Measurements from ENCODE around the gene FERMT1. TPM values are rescaled to one million over a fixed set of nuclear protein-coding genes. Genes with fewer than 3 reads are reported as not detected.
A peak's percentile ranks its signal among the peaks of the same experiment; 100 is the strongest.

The FERMT1 gene
- total and polyA plus RNA-seq, 2 of the 13 experiments (the other 11 are each of a cell fraction or from before 2014, with no cell fraction given), result 15.8 to 29.5 TPM

- TF ChIP-seq, protein P1, sequence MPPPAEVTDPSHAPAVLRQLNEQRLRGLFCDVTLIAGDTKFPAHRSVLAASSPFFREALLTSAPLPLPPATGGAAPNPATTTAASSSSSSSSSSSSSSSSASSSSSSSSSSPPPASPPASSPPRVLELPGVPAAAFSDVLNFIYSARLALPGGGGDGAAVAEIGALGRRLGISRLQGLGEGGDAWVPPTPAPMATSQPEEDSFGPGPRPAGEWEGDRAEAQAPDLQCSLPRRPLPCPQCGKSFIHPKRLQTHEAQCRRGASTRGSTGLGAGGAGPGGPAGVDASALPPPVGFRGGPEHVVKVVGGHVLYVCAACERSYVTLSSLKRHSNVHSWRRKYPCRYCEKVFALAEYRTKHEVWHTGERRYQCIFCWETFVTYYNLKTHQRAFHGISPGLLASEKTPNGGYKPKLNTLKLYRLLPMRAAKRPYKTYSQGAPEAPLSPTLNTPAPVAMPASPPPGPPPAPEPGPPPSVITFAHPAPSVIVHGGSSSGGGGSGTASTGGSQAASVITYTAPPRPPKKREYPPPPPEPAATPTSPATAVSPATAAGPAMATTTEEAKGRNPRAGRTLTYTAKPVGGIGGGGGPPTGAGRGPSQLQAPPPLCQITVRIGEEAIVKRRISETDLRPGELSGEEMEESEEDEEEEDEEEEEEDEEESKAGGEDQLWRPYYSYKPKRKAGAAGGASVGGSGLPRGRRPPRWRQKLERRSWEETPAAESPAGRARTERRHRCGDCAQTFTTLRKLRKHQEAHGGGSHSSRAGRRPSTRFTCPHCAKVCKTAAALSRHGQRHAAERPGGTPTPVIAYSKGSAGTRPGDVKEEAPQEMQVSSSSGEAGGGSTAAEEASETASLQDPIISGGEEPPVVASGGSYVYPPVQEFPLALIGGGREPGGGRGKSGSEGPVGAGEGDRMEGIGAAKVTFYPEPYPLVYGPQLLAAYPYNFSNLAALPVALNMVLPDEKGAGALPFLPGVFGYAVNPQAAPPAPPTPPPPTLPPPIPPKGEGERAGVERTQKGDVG (CRISPR knock-in tag; IDR thresholded peaks at IDR 0.05; ENCODE audit: borderline replicate concordance), result 0 out of 2 replicates have a peak, but pooled peaks have one; percentile 34
- TF ChIP-seq BCL3 (CRISPR knock-in tag; IDR thresholded peaks at IDR 0.05), result no peak
- no peak for TF ChIP-seq ZC3H13 (CRISPR knock-in tag; IDR thresholded peaks at IDR 0.05)
- TF ChIP-seq ZSCAN22 (CRISPR knock-in tag; IDR thresholded peaks at IDR 0.05), result no peak
- TF ChIP-seq ISX (CRISPR knock-in tag; conservative IDR thresholded peaks at IDR 0.05), result no peak
- TF ChIP-seq U2AF2 (IDR thresholded peaks at IDR 0.05; ENCODE audit: low read depth, low read length), result no peak
- peak; percentile 80 for TF ChIP-seq CTCF (CRISPR knock-in tag; IDR thresholded peaks at IDR 0.05)
- TF ChIP-seq THAP9 (CRISPR knock-in tag; IDR thresholded peaks at IDR 0.05; ENCODE audit: borderline replicate concordance), result peak; percentile 46; the same call in 1 of the 2 replicates
- TF ChIP-seq ZNF230 (CRISPR knock-in tag; IDR thresholded peaks at IDR 0.05), result 0 out of 2 replicates have a peak, but pooled peaks have one; percentile 57
- no peak for TF ChIP-seq TIGD3 (CRISPR knock-in tag; IDR thresholded peaks at IDR 0.05; ENCODE audit: borderline replicate concordance)
- no peak for TF ChIP-seq HES4 (CRISPR knock-in tag; IDR thresholded peaks at IDR 0.05; ENCODE audit: borderline replicate concordance)
- 0 out of 2 replicates have a peak, but pooled peaks have one; percentile 33 for TF ChIP-seq NFYB (CRISPR knock-in tag; IDR thresholded peaks at IDR 0.05)
- TF ChIP-seq GMEB1 (CRISPR knock-in tag; IDR thresholded peaks at IDR 0.05; ENCODE audit: borderline replicate concordance), result no peak
- TF ChIP-seq ATF7-NPFF (CRISPR knock-in tag; IDR thresholded peaks at IDR 0.05; ENCODE audit: low read depth), result no peak
- TF ChIP-seq ZNF556 (CRISPR knock-in tag; IDR thresholded peaks at IDR 0.05; ENCODE audit: borderline replicate concordance), result peak; percentile 67; the same call in 1 of the 2 replicates
- no peak for TF ChIP-seq ZNF883 (CRISPR knock-in tag; IDR thresholded peaks at IDR 0.05; ENCODE audit: not compliant biosample characterization)
Measured at GRCh38 chr20:6074145-6074561, 48.7 kb downstream of the FERMT1 start (continued).
